GM18507 (cell line): Measurements from ENCODE around the gene TAF11L13.

Experiments
- DNase-seq: peaks from one replicate; pipeline ENCODE4 v3.0.0; 2011; ENCODE audit warnings: low read depth; ENCODE audit not compliant: insufficient read length; ENCODE audit errors: extremely low spot score
- FAIRE-seq: peaks from 2 replicates; lab custom pipeline; 2011; peaks lifted over from hg19 to GRCh38; lab: Jason Lieb, UNC

TAF11L13 gene

GRCh38 chr5:17670353-17670752 is 38.5 kb downstream of the TAF11L13 start:
- FAIRE-seq: no peak
- DNase-seq: no peak

GRCh38 chr5:17678751-17679324 is 47.0 kb downstream of the TAF11L13 start:
- no peak for FAIRE-seq
- DNase-seq: no peak

- FAIRE-seq (no peak), DNase-seq (no peak)
These were observed 47.8 kb downstream of the TAF11L13 start for GRCh38 chr5:17679597-17680203.

GRCh38 chr5:17680737-17681136 is 48.8 kb downstream of the TAF11L13 start:
- DNase-seq (no peak), FAIRE-seq (no peak)
